ENCODE measurements around the gene SLC44A3.

DNA sequence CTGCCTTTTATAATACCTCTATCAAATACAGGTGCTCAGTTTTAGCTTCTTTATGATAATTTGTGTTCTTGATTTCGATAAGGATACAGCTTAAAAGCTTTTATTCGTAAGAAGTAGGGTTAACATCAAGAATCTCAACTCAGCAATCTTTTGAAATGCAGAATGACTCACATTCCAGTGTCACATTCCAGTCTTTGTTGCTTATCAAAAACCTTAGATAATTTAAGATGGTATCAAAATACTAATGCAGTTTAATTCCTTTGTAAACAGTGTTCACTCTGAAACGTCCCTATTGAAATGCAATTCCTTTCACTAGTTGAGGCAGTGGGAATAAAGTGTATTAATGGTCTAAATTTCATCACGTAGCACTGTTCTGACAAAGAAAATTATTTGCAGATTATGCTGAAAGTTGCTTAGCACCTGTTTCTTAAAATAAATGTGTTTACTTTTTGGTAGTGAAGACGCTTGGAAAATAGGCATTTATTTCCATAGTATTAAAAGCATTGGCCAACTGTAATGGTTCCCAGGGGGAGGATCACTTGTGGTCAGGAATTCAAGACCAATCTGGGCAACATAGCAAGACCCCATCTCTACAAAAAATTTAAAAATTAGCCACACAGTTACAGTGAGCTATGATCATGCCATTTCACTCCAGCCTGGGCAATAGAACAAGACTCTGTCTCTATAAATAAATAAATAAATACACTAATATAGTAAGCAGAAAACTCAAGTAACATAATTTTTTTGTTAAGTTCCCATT lies 116.9 kb downstream of the SLC44A3 start:
- TF ChIP-seq, protein P1, sequence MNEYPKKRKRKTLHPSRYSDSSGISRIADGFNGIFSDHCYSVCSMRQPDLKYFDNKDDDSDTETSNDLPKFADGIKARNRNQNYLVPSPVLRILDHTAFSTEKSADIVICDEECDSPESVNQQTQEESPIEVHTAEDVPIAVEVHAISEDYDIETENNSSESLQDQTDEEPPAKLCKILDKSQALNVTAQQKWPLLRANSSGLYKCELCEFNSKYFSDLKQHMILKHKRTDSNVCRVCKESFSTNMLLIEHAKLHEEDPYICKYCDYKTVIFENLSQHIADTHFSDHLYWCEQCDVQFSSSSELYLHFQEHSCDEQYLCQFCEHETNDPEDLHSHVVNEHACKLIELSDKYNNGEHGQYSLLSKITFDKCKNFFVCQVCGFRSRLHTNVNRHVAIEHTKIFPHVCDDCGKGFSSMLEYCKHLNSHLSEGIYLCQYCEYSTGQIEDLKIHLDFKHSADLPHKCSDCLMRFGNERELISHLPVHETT (tag by site-specific recombination; IDR thresholded peaks at IDR 0.05) = no peak
- TF ChIP-seq, protein P2, sequence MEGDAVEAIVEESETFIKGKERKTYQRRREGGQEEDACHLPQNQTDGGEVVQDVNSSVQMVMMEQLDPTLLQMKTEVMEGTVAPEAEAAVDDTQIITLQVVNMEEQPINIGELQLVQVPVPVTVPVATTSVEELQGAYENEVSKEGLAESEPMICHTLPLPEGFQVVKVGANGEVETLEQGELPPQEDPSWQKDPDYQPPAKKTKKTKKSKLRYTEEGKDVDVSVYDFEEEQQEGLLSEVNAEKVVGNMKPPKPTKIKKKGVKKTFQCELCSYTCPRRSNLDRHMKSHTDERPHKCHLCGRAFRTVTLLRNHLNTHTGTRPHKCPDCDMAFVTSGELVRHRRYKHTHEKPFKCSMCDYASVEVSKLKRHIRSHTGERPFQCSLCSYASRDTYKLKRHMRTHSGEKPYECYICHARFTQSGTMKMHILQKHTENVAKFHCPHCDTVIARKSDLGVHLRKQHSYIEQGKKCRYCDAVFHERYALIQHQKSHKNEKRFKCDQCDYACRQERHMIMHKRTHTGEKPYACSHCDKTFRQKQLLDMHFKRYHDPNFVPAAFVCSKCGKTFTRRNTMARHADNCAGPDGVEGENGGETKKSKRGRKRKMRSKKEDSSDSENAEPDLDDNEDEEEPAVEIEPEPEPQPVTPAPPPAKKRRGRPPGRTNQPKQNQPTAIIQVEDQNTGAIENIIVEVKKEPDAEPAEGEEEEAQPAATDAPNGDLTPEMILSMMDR (tag by site-specific recombination; IDR thresholded peaks at IDR 0.05) = no peak
- TF ChIP-seq YY2 (tag by site-specific recombination; IDR thresholded peaks at IDR 0.05) = no peak
- TF ChIP-seq ZNF623 (tag by site-specific recombination; IDR thresholded peaks at IDR 0.05) = no peak
- no peak for TF ChIP-seq ZNF664 (tag by site-specific recombination; IDR thresholded peaks at IDR 0.05)
- TF ChIP-seq ZNF510 (tag by site-specific recombination; IDR thresholded peaks at IDR 0.05; ENCODE audit: insufficient replicate concordance) = no peak
- TF ChIP-seq ZSCAN30 (tag by site-specific recombination; IDR thresholded peaks at IDR 0.05) = no peak
- TF ChIP-seq, protein P3, sequence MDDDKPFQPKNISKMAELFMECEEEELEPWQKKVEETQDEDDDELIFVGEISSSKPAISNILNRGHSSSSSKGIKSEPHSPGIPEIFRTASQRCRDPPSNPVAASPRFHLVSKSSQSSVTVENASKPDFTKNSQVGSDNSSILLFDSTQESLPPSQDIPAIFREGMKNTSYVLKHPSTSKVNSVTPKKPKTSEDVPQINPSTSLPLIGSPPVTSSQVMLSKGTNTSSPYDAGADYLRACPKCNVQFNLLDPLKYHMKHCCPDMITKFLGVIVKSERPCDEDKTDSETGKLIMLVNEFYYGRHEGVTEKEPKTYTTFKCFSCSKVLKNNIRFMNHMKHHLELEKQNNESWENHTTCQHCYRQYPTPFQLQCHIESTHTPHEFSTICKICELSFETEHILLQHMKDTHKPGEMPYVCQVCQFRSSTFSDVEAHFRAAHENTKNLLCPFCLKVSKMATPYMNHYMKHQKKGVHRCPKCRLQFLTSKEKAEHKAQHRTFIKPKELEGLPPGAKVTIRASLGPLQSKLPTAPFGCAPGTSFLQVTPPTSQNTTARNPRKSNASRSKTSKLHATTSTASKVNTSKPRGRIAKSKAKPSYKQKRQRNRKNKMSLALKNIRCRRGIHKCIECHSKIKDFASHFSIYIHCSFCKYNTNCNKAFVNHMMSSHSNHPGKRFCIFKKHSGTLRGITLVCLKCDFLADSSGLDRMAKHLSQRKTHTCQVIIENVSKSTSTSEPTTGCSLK (tag by site-specific recombination; IDR thresholded peaks at IDR 0.05) = no peak
- no peak for TF ChIP-seq ZFP3 (tag by site-specific recombination; IDR thresholded peaks at IDR 0.05; ENCODE audit: low read depth)
